ENCODE measurements around the gene RTN4. TPM values are rescaled to one million over a fixed set of nuclear protein-coding genes. Genes with fewer than 3 reads are reported as not detected.
"Not testable (repeated sequence)": the region's sequence is repeated elsewhere in the genome, so short reads cannot be mapped to it uniquely, and the experiment has no call there.

RTN4 gene
- polyA plus RNA-seq, 1 donor (not counting 4 experiments of a cell fraction or from before 2014, with no cell fraction given) = 406 TPM

DNA sequence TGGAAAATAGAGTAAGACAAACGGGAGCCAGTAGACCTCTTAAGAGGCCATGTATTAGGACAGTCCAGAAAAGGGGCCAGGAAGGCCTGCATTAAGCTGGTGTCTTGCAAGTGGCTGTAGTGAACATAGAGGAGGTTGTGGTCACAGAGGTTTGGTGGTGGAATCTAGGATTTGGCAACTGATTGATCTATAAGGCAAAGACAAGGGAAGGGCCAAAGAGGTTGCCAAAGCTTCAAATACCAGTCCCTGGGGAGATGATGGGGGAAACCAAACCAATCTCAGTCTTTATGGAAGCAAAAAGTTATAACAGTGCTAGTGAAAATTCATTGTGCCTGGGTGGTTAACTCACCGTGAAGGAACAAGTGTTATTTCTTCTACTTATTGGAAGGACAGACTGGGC, 28.7 kb upstream of the RTN4 start:
- FAIRE-seq = no peak

DNA sequence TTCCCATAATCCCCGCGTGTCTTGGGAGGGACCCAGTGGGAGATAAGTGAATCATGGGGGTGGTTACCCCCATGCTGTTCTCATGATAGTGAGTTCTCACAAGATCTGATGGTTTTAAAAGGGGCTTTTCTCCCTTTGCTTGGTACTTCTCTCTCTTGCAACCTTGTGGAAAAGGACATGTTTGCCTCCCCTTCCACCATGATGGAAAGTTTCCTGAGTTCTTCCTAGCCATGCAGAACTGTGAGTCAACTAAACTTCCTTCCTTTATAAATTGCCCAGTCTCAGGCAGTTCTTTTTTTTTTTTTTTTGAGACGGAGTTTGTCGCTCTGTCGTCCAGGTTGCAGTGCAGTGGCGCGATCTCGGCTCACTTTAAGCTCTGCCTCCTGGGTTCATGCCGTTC, 26.5 kb upstream of the RTN4 start:
- Histone ChIP-seq H3K36me3 (ENCODE audit: control insufficient read depth in 2 of 2, extremely low read depth in 1 of 2, insufficient read depth in 2 of 2, low read length in 2 of 2) (no peaks in the 10 kb centered on the region), H4K20me1 (ENCODE audit: control insufficient read depth, extremely low read depth, insufficient read depth, low read length) (no peaks in the 10 kb centered on the region), H3K9me1 (ENCODE audit: control insufficient read depth, extremely low read depth, insufficient read depth, low read length) (no peaks in the 10 kb centered on the region), H3K4me2 (ENCODE audit: control insufficient read depth, extremely low read depth, insufficient read depth, low read depth, low read length) (no peak overlapping the region), H3K4me1 (ENCODE audit: control insufficient read depth, extremely low read depth, insufficient read depth, low read length) (no peaks in the 10 kb centered on the region), H2AFZ (ENCODE audit: control insufficient read depth, low read length) (no peak overlapping the region), H3K9ac (ENCODE audit: control insufficient read depth, extremely low read depth, insufficient read depth, low read length) (no peak overlapping the region), H3K27ac (ENCODE audit: control insufficient read depth, insufficient read depth, low read length) (no peak overlapping the region), H3K4me3 (ENCODE audit: control insufficient read depth in 2 of 3, extremely low read depth in 1 of 3, insufficient read depth in 2 of 3, low read depth in 1 of 3, low read length in 3 of 3) (no peak overlapping the region), H3K79me2 (ENCODE audit: control insufficient read depth, insufficient read depth, low read length) (no peaks in the 10 kb centered on the region), H3K9me3 (ENCODE audit: control insufficient read depth, low read depth, low read length) (no peaks in the 10 kb centered on the region), H3K27me3 (ENCODE audit: control insufficient read depth, extremely low read depth, insufficient read depth, low read length) (no peaks in the 10 kb centered on the region)
- TF ChIP-seq EZH2 (IDR thresholded peaks at IDR 0.05; ENCODE audit: low read length) = no peak
- TF ChIP-seq, protein P1, sequence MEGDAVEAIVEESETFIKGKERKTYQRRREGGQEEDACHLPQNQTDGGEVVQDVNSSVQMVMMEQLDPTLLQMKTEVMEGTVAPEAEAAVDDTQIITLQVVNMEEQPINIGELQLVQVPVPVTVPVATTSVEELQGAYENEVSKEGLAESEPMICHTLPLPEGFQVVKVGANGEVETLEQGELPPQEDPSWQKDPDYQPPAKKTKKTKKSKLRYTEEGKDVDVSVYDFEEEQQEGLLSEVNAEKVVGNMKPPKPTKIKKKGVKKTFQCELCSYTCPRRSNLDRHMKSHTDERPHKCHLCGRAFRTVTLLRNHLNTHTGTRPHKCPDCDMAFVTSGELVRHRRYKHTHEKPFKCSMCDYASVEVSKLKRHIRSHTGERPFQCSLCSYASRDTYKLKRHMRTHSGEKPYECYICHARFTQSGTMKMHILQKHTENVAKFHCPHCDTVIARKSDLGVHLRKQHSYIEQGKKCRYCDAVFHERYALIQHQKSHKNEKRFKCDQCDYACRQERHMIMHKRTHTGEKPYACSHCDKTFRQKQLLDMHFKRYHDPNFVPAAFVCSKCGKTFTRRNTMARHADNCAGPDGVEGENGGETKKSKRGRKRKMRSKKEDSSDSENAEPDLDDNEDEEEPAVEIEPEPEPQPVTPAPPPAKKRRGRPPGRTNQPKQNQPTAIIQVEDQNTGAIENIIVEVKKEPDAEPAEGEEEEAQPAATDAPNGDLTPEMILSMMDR (optimal IDR thresholded peaks at IDR 0.05 in 1 of 3, IDR thresholded peaks at IDR 0.05 in 1 of 3, conservative IDR thresholded peaks at IDR 0.05 in 1 of 3; ENCODE audit: extremely low read depth in 1 of 3, insufficient read depth in 2 of 3, low read length in 3 of 3) = no peak
- FAIRE-seq (no peak), DNase-seq (ENCODE audit: low read depth, low spot score) (no peak)
- dilution Hi-C loops (cut with MboI; ENCODE audit: extremely low pct_ligation_motif_present, low sequenced_read_pairs) = no loop called here

More for the DNA sequence above, 28.7 kb upstream of the RTN4 start:
- H3K4me1 ChIP-seq (ENCODE audit: control insufficient read depth, extremely low read depth, insufficient read depth, low read length) = no peaks in the 10 kb centered on the region
- H3K79me2 ChIP-seq (ENCODE audit: control insufficient read depth, insufficient read depth, low read length) = no peaks in the 10 kb centered on the region
- DNase-seq (ENCODE audit: low read depth, low spot score) = no peak
- no peak overlapping the region for H2AFZ ChIP-seq (ENCODE audit: control insufficient read depth, low read length)
- no peak overlapping the region for H3K27ac ChIP-seq (ENCODE audit: control insufficient read depth, insufficient read depth, low read length)
- dilution Hi-C loops (cut with MboI; ENCODE audit: extremely low pct_ligation_motif_present, low sequenced_read_pairs) = no loop called here
- no peaks in the 10 kb centered on the region for H3K9me1 ChIP-seq (ENCODE audit: control insufficient read depth, extremely low read depth, insufficient read depth, low read length)
- H3K27me3 ChIP-seq (ENCODE audit: control insufficient read depth, extremely low read depth, insufficient read depth, low read length) = no peaks in the 10 kb centered on the region
- no peak overlapping the region for H3K9ac ChIP-seq (ENCODE audit: control insufficient read depth, extremely low read depth, insufficient read depth, low read length)
- no peak overlapping the region for H3K4me3 ChIP-seq (ENCODE audit: control insufficient read depth in 2 of 3, extremely low read depth in 1 of 3, insufficient read depth in 2 of 3, low read depth in 1 of 3, low read length in 3 of 3)
- TF ChIP-seq EZH2 (IDR thresholded peaks at IDR 0.05; ENCODE audit: low read length) = no peak
- TF ChIP-seq, protein P1 (optimal IDR thresholded peaks at IDR 0.05 in 1 of 3, IDR thresholded peaks at IDR 0.05 in 1 of 3, conservative IDR thresholded peaks at IDR 0.05 in 1 of 3; ENCODE audit: extremely low read depth in 1 of 3, insufficient read depth in 2 of 3, low read length in 3 of 3) = no peak
- no peaks in the 10 kb centered on the region for H3K36me3 ChIP-seq (ENCODE audit: control insufficient read depth in 2 of 2, extremely low read depth in 1 of 2, insufficient read depth in 2 of 2, low read length in 2 of 2)
- no peak overlapping the region for H3K4me2 ChIP-seq (ENCODE audit: control insufficient read depth, extremely low read depth, insufficient read depth, low read depth, low read length)
- H4K20me1 ChIP-seq (ENCODE audit: control insufficient read depth, extremely low read depth, insufficient read depth, low read length) = no peaks in the 10 kb centered on the region
- no peaks in the 10 kb centered on the region for H3K9me3 ChIP-seq (ENCODE audit: control insufficient read depth, low read depth, low read length)

DNA sequence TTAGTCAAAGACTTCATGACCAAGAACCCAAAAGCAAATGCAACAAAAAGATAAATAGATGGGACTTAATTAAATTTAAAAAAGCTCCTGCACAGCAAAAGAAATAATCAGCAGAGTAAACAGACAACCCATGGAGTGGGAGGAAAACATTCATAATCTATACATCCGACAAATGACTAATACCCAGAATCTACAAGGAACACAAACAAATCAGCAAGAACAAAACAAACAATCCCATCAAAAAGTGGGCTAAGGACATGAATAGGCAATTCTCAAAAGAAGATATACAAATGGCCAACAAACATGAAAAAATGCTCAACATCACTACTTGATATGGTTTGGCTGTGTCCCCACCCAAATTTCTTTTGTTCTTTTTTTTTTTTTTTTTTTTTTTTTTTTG, 25.8 kb upstream of the RTN4 start:
- H3K36me3 ChIP-seq (ENCODE audit: control insufficient read depth in 2 of 2, extremely low read depth in 1 of 2, insufficient read depth in 2 of 2, low read length in 2 of 2); H3K9ac ChIP-seq (ENCODE audit: control insufficient read depth, extremely low read depth, insufficient read depth, low read length); H2AFZ ChIP-seq (ENCODE audit: control insufficient read depth, low read length); H3K4me2 ChIP-seq (ENCODE audit: control insufficient read depth, extremely low read depth, insufficient read depth, low read depth, low read length); dilution Hi-C loops (cut with MboI; ENCODE audit: extremely low pct_ligation_motif_present, low sequenced_read_pairs); H3K79me2 ChIP-seq (ENCODE audit: control insufficient read depth, insufficient read depth, low read length); H3K27ac ChIP-seq (ENCODE audit: control insufficient read depth, insufficient read depth, low read length); FAIRE-seq; H3K9me1 ChIP-seq (ENCODE audit: control insufficient read depth, extremely low read depth, insufficient read depth, low read length); H3K9me3 ChIP-seq (ENCODE audit: control insufficient read depth, low read depth, low read length); DNase-seq (ENCODE audit: low read depth, low spot score); H3K27me3 ChIP-seq (ENCODE audit: control insufficient read depth, extremely low read depth, insufficient read depth, low read length); H3K4me1 ChIP-seq (ENCODE audit: control insufficient read depth, extremely low read depth, insufficient read depth, low read length); H4K20me1 ChIP-seq (ENCODE audit: control insufficient read depth, extremely low read depth, insufficient read depth, low read length); H3K4me3 ChIP-seq (ENCODE audit: control insufficient read depth in 2 of 3, extremely low read depth in 1 of 3, insufficient read depth in 2 of 3, low read depth in 1 of 3, low read length in 3 of 3): not testable (repeated sequence)
